ENCODE measurements around the gene PTPRK. TPM values are rescaled to one million over a fixed set of nuclear protein-coding genes. Genes with fewer than 3 reads are reported as not detected.

PTPRK gene
- total and polyA plus RNA-seq, 9 of the 15 experiments (the other 6 are each of a cell fraction or from before 2014, with no cell fraction given) = 0.04 to 0.51 TPM; not detected in 7

DNA sequence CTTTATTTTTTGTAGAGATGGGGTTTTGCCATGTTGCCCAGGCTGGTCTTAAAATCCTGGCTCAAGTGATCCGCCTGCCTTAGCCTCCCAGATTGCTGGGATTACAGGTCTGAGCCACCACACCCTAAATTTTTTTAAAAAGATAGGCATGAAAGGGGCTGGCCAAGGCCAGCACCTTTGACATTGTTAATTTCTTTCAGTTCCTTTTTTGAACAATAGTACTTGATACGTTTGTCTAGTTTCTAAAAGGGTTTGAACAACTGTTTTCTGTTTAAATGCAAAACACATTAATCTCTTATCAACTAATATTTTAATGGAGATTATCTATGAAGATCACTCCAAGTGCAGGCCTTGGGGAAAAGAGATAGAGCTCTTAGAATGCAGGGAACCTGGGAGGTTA is 37.6 kb upstream of the PTPRK start:
- intact Hi-C loops (cut with micrococcal nuclease) = no loop called here
- no peak for FAIRE-seq
- POLR2A ChIA-PET = no interaction called here
- Histone ChIP-seq H3K27ac (ENCODE audit: extremely low read depth, low read depth, low read length) (no peak overlapping the region), H2AFZ (ENCODE audit: low read depth, low read length) (no peak overlapping the region), H3K9me1 (ENCODE audit: control insufficient read depth, insufficient read depth, low read length) (no peaks in the 10 kb centered on the region), H3K4me2 (ENCODE audit: insufficient read depth, low read length) (no peak overlapping the region), H4K20me1 (replicated peaks; ENCODE audit: control insufficient read depth, insufficient read depth, low read length) (no peaks in the 10 kb centered on the region), H3K27me3 (ENCODE audit: control insufficient read depth in 2 of 2, insufficient read depth in 2 of 2, low read length in 2 of 2) (no peaks in the 10 kb centered on the region), H3K9ac (ENCODE audit: insufficient read depth in 1 of 2, low read depth in 2 of 2, low read length in 2 of 2) (no peak overlapping the region), H3K4me3 (no peak overlapping the region), H3K36me3 (ENCODE audit: control insufficient read depth, insufficient read depth, low read length) (no peaks in the 10 kb centered on the region), H3K4me1 (replicated peaks in 1 of 2; ENCODE audit: control insufficient read depth in 2 of 2, insufficient read depth in 2 of 2, low read length in 2 of 2) (no peaks in the 10 kb centered on the region), H3K79me2 (ENCODE audit: control insufficient read depth, insufficient read depth, low read length) (no peaks in the 10 kb centered on the region), H3K9me3 (replicated peaks; ENCODE audit: control insufficient read depth, insufficient read depth, low read depth, low read length) (no peaks in the 10 kb centered on the region; the same call in 1 of the 2 replicates)
- in situ Hi-C loops (cut with MboI) = no loop called here
- CTCF ChIA-PET (ENCODE audit: low intra/inter-chr PET ratio) = no interaction called here
- no peak for DNase-seq (ENCODE audit: extremely low read depth in 1 of 4, low spot score in 3 of 4)
- no peak for ATAC-seq
- WGBS (ENCODE audit: insufficient coverage, low coverage, missing lambda C conversion rate) = 4% methylated on average over 2 of the region's 2 CpGs
- no TSS peak for BruUV-seq (replicated peaks)
- no peak for TF ChIP-seq ZFP36 (IDR thresholded peaks at IDR 0.05; ENCODE audit: low read depth, low read length, partially characterized antibody)
- TF ChIP-seq, protein P1, sequence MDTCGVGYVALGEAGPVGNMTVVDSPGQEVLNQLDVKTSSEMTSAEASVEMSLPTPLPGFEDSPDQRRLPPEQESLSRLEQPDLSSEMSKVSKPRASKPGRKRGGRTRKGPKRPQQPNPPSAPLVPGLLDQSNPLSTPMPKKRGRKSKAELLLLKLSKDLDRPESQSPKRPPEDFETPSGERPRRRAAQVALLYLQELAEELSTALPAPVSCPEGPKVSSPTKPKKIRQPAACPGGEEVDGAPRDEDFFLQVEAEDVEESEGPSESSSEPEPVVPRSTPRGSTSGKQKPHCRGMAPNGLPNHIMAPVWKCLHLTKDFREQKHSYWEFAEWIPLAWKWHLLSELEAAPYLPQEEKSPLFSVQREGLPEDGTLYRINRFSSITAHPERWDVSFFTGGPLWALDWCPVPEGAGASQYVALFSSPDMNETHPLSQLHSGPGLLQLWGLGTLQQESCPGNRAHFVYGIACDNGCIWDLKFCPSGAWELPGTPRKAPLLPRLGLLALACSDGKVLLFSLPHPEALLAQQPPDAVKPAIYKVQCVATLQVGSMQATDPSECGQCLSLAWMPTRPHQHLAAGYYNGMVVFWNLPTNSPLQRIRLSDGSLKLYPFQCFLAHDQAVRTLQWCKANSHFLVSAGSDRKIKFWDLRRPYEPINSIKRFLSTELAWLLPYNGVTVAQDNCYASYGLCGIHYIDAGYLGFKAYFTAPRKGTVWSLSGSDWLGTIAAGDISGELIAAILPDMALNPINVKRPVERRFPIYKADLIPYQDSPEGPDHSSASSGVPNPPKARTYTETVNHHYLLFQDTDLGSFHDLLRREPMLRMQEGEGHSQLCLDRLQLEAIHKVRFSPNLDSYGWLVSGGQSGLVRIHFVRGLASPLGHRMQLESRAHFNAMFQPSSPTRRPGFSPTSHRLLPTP (IDR thresholded peaks at IDR 0.05; ENCODE audit: borderline replicate concordance, extremely low read depth, insufficient read length) = no peak
- no peak for TF ChIP-seq JUNB (CRISPR knock-in tag; conservative IDR thresholded peaks at IDR 0.05)
- no peak for TF ChIP-seq NFRKB (IDR thresholded peaks at IDR 0.05; ENCODE audit: low read depth)
- TF ChIP-seq TCF7L2 (IDR thresholded peaks at IDR 0.05; ENCODE audit: low read depth, low read length) = no peak
- no peak for TF ChIP-seq SMAD3 (CRISPR knock-in tag; conservative IDR thresholded peaks at IDR 0.05)
- TF ChIP-seq GTF2E2 (tag; IDR thresholded peaks at IDR 0.05) = no peak
- no peak for TF ChIP-seq IFI16 (CRISPR knock-in tag; IDR thresholded peaks at IDR 0.05)
- TF ChIP-seq NFXL1 (CRISPR knock-in tag; IDR thresholded peaks at IDR 0.05) = no peak
- TF ChIP-seq, protein P2, sequence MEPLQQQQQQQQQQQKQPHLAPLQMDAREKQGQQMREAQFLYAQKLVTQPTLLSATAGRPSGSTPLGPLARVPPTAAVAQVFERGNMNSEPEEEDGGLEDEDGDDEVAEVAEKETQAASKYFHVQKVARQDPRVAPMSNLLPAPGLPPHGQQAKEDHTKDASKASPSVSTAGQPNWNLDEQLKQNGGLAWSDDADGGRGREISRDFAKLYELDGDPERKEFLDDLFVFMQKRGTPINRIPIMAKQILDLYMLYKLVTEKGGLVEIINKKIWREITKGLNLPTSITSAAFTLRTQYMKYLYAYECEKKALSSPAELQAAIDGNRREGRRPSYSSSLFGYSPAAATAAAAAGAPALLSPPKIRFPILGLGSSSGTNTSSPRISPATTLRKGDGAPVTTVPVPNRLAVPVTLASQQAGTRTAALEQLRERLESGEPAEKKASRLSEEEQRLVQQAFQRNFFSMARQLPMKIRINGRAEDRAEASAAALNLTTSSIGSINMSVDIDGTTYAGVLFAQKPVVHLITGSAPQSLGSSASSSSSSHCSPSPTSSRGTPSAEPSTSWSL (CRISPR knock-in tag; IDR thresholded peaks at IDR 0.05; ENCODE audit: borderline replicate concordance) = no peak
- TF ChIP-seq POLR2G (IDR thresholded peaks at IDR 0.05; ENCODE audit: low read depth, low read length) = no peak
- TF ChIP-seq RB1 (IDR thresholded peaks at IDR 0.05; ENCODE audit: low read depth) = no peak
- TF ChIP-seq RBM17 (IDR thresholded peaks at IDR 0.05; ENCODE audit: borderline replicate concordance, low read depth, low read length) = no peak
- TF ChIP-seq RFX1 (IDR thresholded peaks at IDR 0.05) = no peak
- no peak for TF ChIP-seq MAFF (IDR thresholded peaks at IDR 0.05; ENCODE audit: low read length)
- TF ChIP-seq, protein P3, sequence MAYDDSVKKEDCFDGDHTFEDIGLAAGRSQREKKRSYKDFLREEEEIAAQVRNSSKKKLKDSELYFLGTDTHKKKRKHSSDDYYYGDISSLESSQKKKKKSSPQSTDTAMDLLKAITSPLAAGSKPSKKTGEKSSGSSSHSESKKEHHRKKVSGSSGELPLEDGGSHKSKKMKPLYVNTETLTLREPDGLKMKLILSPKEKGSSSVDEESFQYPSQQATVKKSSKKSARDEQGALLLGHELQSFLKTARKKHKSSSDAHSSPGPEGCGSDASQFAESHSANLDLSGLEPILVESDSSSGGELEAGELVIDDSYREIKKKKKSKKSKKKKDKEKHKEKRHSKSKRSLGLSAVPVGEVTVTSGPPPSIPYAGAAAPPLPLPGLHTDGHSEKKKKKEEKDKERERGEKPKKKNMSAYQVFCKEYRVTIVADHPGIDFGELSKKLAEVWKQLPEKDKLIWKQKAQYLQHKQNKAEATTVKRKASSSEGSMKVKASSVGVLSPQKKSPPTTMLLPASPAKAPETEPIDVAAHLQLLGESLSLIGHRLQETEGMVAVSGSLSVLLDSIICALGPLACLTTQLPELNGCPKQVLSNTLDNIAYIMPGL (CRISPR knock-in tag; IDR thresholded peaks at IDR 0.05) = no peak
- TF ChIP-seq SMAD1 (IDR thresholded peaks at IDR 0.05; ENCODE audit: low read depth, low read length, partially characterized antibody) = no peak

Measured in K562 (cell line).